ENCODE measurements around the gene C3orf85. TPM values are rescaled to one million over a fixed set of nuclear protein-coding genes. Genes with fewer than 3 reads are reported as not detected.

The C3orf85 gene
- total RNA-seq, 1 donor = not detected

GRCh38 chr3:109112946-109113760 is 23.4 kb upstream of the C3orf85 start:
- H3K4me3 ChIP-seq (ENCODE audit: low read depth, low read length) = no peak overlapping the region
- no peak for DNase-seq (ENCODE audit: low read depth)
- TF ChIP-seq CTCF (IDR thresholded peaks at IDR 0.05; ENCODE audit: insufficient read depth, low read length) = no peak

- no peak overlapping the region for H3K4me3 ChIP-seq (ENCODE audit: low read depth, low read length)
- no peak for DNase-seq (ENCODE audit: low read depth)
- TF ChIP-seq CTCF (IDR thresholded peaks at IDR 0.05; ENCODE audit: insufficient read depth, low read length) = no peak
These were observed 21.8 kb upstream of the C3orf85 start for GRCh38 chr3:109114746-109115145.

GRCh38 chr3:109115451-109115850 is 21.1 kb upstream of the C3orf85 start:
- no peak overlapping the region for H3K4me3 ChIP-seq (ENCODE audit: low read depth, low read length)
- DNase-seq (ENCODE audit: low read depth) = no peak
- TF ChIP-seq CTCF (IDR thresholded peaks at IDR 0.05; ENCODE audit: insufficient read depth, low read length) = no peak

- no peak for TF ChIP-seq CTCF (IDR thresholded peaks at IDR 0.05; ENCODE audit: insufficient read depth, low read length)
- DNase-seq (ENCODE audit: low read depth) = no peak
- H3K4me3 ChIP-seq (ENCODE audit: low read depth, low read length) = no peak overlapping the region
These were observed 20.5 kb upstream of the C3orf85 start for GRCh38 chr3:109116031-109116430.

- TF ChIP-seq CTCF (IDR thresholded peaks at IDR 0.05; ENCODE audit: insufficient read depth, low read length) = no peak
- DNase-seq (ENCODE audit: low read depth) = no peak
- H3K4me3 ChIP-seq (ENCODE audit: low read depth, low read length) = no peak within 1 kb of the TSS
These were observed 18.6 kb upstream of the C3orf85 start, which contains the start of gene MORC1 for GRCh38 chr3:109117939-109118338. Gene MORC1, minus strand, starts transcription at chr3:109118134. Its CDS starts 75 bp downstream, at chr3:109118059.

- no peak for DNase-seq (ENCODE audit: low read depth)
- TF ChIP-seq CTCF (IDR thresholded peaks at IDR 0.05; ENCODE audit: insufficient read depth, low read length) = no peak
- no peak overlapping the region for H3K4me3 ChIP-seq (ENCODE audit: low read depth, low read length)
These were observed 17.9 kb upstream of the C3orf85 start for GRCh38 chr3:109118584-109118983.

Measured in fibroblast of the aortic adventitia (primary cell).